Heart left ventricle (tissue), 13 donors: ENCODE results near the gene GABARAP.

Source experiments
- POLR2A ChIP-seq, 2 donors: fragments of 450-650 bp; IDR thresholded peaks; one replicate each; pipeline ENCODE4 v1.6.1; 2017; ENCODE audit warnings: antibody characterized with exemption in 2 of 2, mild to moderate bottlenecking in 2 of 2, moderate library complexity in 2 of 2
- TF ChIP-seq, protein P1 (sequence below), 12 donors: fragments of 200-600 bp; sonication (generic) in 4 of 12; IDR thresholded peaks; one replicate each; pipeline versions ENCODE4 v1.5.0 to v1.8.0; 2018 to 2022; ENCODE audit warnings: antibody characterized with exemption in 12 of 12, mild to moderate bottlenecking in 5 of 12
- donor health status: ischemic (EF 13 %, LVEDD 7.1; RV severe dilation, severe dysfunction).
- donor health status: DM: no; HTN: yes; CAD: no.
- donor health status: DM: no; HTN: no; CAD: no.
- donor health status: ischemic (EF 25% LVEDD 6.9; RV normal size, moderate dysfunction).
- donor health status: ischemic (EF 25% LVEDD 5.7; RV mildly dilated, moderate dysfunction).
- donor health status: ischemic (EF 35%, LVEDD 5.7; RV mildly dilated, moderate dysfunction).
- donor health status: nonischemic (EF 11% LVEDD 7.7; RV severe dilation, severe dysfunction).
- donor health status: DM: yes; HTN: yes; CAD: no.
- donor health status: PGD.
- donor health status: ischemic (EF 29% LVEDD 5.4; RV normal size, mild dysfunction).
- donor health status: nonischemic (EF 23%, LVEDD 6.1; RV moderate dilation, normal function).

DNA sequence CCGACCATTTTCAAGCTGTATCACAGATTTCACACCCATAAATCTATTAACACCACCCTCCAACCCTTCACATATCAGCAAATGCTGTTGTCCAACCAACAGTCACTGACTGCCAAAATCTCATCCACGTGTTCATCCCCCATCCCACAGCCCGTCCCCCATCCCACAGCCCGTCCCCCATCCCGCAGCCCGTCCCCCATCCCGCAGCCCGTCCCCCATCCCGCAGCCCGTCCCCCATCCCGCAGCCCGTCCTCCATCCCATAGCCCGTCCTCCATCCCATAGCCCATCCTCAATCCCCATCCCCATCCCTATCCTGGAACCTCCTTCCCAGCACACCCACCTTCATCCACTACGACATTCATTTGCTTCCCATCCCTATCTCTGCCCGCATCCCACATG, 36.7 kb downstream of the GABARAP start:
- TF ChIP-seq, protein P1, sequence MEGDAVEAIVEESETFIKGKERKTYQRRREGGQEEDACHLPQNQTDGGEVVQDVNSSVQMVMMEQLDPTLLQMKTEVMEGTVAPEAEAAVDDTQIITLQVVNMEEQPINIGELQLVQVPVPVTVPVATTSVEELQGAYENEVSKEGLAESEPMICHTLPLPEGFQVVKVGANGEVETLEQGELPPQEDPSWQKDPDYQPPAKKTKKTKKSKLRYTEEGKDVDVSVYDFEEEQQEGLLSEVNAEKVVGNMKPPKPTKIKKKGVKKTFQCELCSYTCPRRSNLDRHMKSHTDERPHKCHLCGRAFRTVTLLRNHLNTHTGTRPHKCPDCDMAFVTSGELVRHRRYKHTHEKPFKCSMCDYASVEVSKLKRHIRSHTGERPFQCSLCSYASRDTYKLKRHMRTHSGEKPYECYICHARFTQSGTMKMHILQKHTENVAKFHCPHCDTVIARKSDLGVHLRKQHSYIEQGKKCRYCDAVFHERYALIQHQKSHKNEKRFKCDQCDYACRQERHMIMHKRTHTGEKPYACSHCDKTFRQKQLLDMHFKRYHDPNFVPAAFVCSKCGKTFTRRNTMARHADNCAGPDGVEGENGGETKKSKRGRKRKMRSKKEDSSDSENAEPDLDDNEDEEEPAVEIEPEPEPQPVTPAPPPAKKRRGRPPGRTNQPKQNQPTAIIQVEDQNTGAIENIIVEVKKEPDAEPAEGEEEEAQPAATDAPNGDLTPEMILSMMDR (IDR thresholded peaks at IDR 0.05), result no peak
- no peak for TF ChIP-seq POLR2A (IDR thresholded peaks at IDR 0.05)
